AG04449 (cell line): ENCODE measurements around the gene PAXIP1.

Experiments used
- CTCF ChIA-PET: fragments of 350-600 bp; formaldehyde crosslinking; extraction: SDS; loops from one replicate; lab custom pipeline; 2021; ENCODE audit warnings: antibody characterized with exemption; lab: Yijun Ruan, JAX
- POLR2A ChIA-PET: fragments of 400-600, 350-600 bp; formaldehyde crosslinking; extraction: SDS; loops from one replicate; lab custom pipeline; 2020; ENCODE audit warnings: antibody characterized with exemption, inconsistent platforms; lab: Yijun Ruan, JAX
- DNase-seq: peaks from one replicate; pipeline ENCODE4 v3.0.0-alpha.2; 2010; ENCODE audit warnings: low read depth, low spot score
- H3K4me3 ChIP-seq: 2 replicates; pipeline ENCODE4 v1.5.1; 2011; ENCODE audit warnings: low read depth, mild to moderate bottlenecking, control low read depth, low read length
- TF ChIP-seq, protein P1 (sequence below): IDR thresholded peaks from one replicate; pipeline ENCODE4 v1.5.1; 2011; ENCODE audit warnings: mild to moderate bottlenecking, moderate library complexity, low read length, control low read depth, inconsistent platforms; ENCODE audit not compliant: insufficient read depth; ENCODE audit errors: missing control alignments

PAXIP1 gene

DNA sequence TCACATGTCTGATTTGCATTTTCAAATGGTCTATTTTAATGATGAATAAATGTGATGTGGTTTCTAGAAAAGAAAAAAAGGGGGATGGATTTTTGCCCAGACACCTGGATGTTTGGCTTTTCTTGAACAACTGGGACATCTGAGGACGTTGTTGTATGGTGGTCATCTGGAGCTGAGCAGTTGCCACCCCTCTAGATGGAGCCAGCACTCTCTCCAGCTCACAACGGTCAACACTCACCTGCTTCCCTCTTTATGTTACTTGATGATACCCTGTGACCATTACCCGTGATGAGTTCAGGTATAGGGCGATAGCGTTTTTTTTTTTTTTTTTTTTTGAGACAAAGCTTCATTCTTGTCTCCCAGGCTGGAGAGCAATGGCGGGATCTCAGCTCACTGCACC, 30.1 kb upstream of the PAXIP1 start:
- POLR2A ChIA-PET = no interaction called here
- no peak overlapping the region for H3K4me3 ChIP-seq
- TF ChIP-seq, protein P1, sequence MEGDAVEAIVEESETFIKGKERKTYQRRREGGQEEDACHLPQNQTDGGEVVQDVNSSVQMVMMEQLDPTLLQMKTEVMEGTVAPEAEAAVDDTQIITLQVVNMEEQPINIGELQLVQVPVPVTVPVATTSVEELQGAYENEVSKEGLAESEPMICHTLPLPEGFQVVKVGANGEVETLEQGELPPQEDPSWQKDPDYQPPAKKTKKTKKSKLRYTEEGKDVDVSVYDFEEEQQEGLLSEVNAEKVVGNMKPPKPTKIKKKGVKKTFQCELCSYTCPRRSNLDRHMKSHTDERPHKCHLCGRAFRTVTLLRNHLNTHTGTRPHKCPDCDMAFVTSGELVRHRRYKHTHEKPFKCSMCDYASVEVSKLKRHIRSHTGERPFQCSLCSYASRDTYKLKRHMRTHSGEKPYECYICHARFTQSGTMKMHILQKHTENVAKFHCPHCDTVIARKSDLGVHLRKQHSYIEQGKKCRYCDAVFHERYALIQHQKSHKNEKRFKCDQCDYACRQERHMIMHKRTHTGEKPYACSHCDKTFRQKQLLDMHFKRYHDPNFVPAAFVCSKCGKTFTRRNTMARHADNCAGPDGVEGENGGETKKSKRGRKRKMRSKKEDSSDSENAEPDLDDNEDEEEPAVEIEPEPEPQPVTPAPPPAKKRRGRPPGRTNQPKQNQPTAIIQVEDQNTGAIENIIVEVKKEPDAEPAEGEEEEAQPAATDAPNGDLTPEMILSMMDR = no peak
- CTCF ChIA-PET = no interaction called here
- DNase-seq = no peak

DNA sequence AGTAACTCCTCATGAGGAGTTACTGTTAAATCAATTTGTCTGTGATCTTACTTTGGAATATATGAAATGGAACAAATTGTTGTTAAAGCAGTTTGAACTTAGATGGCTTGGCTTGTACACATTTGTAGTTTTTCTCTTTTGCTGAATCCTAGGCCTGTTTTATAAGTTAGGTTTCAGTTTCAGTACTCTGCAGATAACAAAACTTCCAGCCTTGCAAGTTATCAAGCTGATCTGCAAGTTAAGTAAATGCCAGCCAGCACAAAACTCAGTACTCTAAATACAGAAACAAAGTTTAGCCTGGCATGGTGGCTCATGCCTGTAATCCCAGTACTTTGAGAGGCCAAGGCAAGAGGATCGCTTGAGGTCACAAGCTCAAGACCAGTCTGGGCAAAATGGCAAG, 25.0 kb upstream of the PAXIP1 start:
- H3K4me3 ChIP-seq = no peak overlapping the region
- TF ChIP-seq, protein P1 = no peak
- no peak for DNase-seq
- CTCF ChIA-PET = no interaction called here
- POLR2A ChIA-PET = no interaction called here

DNA sequence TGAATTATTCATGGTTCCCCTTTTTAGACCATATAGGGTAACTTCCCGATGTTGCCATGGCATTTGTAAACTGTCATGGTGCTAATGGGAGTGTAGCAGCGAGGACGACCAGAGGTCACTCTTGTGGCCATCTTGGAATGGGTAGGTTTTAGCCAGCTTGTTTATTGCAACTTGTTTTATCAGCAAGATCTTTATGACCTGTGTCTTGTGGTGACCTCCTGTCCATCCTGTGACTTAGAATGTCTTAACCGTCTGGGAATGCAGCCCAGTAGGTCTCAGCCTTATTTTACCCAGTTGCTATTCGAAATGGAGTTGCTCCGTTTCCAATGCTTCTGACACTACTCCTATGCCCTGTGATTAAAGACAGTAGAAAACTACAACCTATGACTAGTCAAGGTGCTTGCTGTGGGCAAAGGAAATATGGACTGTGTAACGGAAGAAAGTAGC, 18.8 kb upstream of the PAXIP1 start:
- no peak for DNase-seq
- CTCF ChIA-PET = no interaction called here
- POLR2A ChIA-PET = no interaction called here
- H3K4me3 ChIP-seq = no peak overlapping the region
- TF ChIP-seq, protein P1 = no peak

DNA sequence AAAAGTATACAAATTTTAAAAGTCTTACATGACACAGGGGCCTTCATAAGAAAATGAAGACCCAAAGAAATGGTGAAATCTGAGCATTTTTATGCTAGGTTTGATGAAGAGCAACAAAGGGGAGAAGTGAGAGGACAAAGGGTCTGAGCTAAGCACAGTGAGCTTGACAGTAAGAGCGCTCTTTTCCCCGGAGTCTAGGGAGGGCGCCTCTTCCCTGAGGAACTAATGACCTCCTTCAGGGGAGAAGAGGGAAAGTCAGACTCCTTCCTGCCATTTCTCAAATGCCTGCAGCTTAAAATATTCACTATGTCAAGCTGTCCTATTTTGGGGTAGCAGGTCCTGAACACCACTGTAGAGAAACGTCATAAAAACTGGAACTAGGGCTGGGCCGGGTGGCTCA, 18.1 kb upstream of the PAXIP1 start:
- CTCF ChIA-PET = interaction anchor here (0.6 kb wide), 1 partner anchor 324 kb away, joined by 3 read pairs; no protein-coding TSS in a partner anchor
- no peak for DNase-seq
- POLR2A ChIA-PET = no interaction called here

DNA sequence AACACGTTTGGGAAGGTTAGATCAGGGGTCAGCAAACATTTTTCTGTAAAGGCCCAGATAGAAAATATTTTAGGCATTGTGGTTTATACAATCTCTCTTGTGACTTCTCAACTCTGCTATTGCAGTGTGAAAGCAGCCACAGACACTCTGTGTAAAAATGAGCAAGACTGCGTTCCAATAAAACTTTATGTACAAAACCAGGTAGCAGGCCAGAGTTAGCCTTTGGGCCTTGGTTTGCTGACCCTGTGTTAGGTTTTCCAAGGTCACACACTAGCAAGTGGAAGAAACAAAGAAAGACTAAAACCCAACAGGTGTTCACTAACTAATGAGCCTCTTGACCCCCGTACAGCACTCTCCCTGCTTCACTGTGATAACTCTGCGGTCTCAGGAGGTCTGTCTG, 14.9 kb upstream of the PAXIP1 start:
- POLR2A ChIA-PET = interaction anchor here (0.7 kb wide), 1 partner anchor 794 kb away, joined by 3 read pairs; no protein-coding TSS in a partner anchor
- CTCF ChIA-PET = no interaction called here

More for the DNA sequence above, 18.1 kb upstream of the PAXIP1 start:
- TF ChIP-seq, protein P1 = no peak
- no peak overlapping the region for H3K4me3 ChIP-seq

DNA sequence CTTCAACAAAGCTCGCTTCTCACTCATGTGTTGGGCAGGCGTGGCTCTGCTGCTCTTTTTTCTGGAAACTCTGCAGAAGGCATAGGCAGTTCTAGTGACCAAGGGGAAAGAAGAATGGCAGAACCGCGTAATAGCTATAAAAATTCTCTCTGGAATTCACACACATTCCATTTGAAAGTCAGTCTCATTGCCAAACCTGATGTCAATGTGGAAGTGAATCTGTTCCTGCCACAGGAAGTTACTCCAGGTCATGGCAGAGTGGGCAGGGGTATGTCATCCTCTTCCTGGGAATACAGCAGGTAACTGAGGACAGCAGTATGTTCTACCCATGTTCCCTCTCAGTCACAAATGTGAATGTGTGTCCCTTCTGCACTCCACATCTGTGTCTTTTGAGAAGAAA, 8.2 kb upstream of the PAXIP1 start:
- ChIA-PET CTCF (interaction anchor here (0.9 kb wide), 1 partner anchor 9 kb away, joined by 4 read pairs; no protein-coding TSS in a partner anchor), POLR2A (no interaction called here)
- TF ChIP-seq, protein P1 = no peak
- H3K4me3 ChIP-seq = no peak overlapping the region
- DNase-seq = no peak

More for the DNA sequence above, 14.9 kb upstream of the PAXIP1 start:
- DNase-seq = no peak
- TF ChIP-seq, protein P1 = no peak
- no peak overlapping the region for H3K4me3 ChIP-seq
